Panc1 (cell line): ENCODE measurements around the gene GAPVD1. TPM values are rescaled to one million over a fixed set of nuclear protein-coding genes. Genes with fewer than 3 reads are reported as not detected.

ENCODE experiments used
- ATAC-seq: fragments of 200-7000 bp; cut with Tn5 transposase; 2 replicates; pipeline ENCODE4 v1.9.1; 2020; ENCODE audit warnings: mild to moderate bottlenecking, moderate library complexity
- BruUV-seq: library from RNA; stranded (reverse); fragments of 400-500 nt; replicated peaks from 2 replicates; lab custom pipeline; 2021; lab: Mats Ljungman, UMichigan
- CTCF ChIA-PET: fragments of 300-600 bp; sonication (Branson Sonifier 250); formaldehyde crosslinking; loops from one replicate; lab custom pipeline; 2022; ENCODE audit warnings: antibody characterized with exemption; lab: Charles Lee
- POLR2A ChIA-PET: fragments of 300-600 bp; sonication (Branson Sonifier 250); formaldehyde crosslinking; loops from one replicate; lab custom pipeline; 2022; ENCODE audit warnings: antibody characterized with exemption; lab: Charles Lee
- DNase-seq: peaks from one replicate; pipeline ENCODE4 v3.0.0-alpha.2; 2010; ENCODE audit warnings: low read depth, low spot score
- H3K27ac ChIP-seq: 2 replicates; pipeline ENCODE4 v1.5.1; 2011; ENCODE audit warnings: mild to moderate bottlenecking, low read length, inconsistent platforms
- H3K27me3 ChIP-seq: fragments of 200-500 bp; sonication (Bioruptor generic); 2 replicates; pipeline ENCODE4 v1.6.0; 2014; ENCODE audit warnings: low read length, inconsistent platforms; ENCODE audit not compliant: control insufficient read depth, insufficient read depth
- H3K36me3 ChIP-seq: fragments of 200-500 bp; sonication (Bioruptor generic); 2 replicates; pipeline ENCODE4 v1.5.1; 2014; ENCODE audit warnings: inconsistent platforms, mild to moderate bottlenecking, low read length, moderate library complexity; ENCODE audit not compliant: control insufficient read depth, insufficient read depth
- H3K4me1 ChIP-seq: 2 replicates; pipeline ENCODE4 v1.5.1; 2011; ENCODE audit warnings: inconsistent platforms, mild to moderate bottlenecking, low read length, moderate library complexity; ENCODE audit not compliant: control insufficient read depth, insufficient read depth
- H3K4me3 ChIP-seq, 2 experiments: 2 replicates each; pipeline ENCODE4 v1.5.1; 2011 to 2012; ENCODE audit warnings: low read depth in 2 of 2, low read length in 2 of 2, mild to moderate bottlenecking in 2 of 2, inconsistent platforms in 1 of 2, moderate library complexity in 1 of 2
- H3K9me3 ChIP-seq: fragments of 200-500 bp; sonication (Bioruptor generic); 2 replicates; pipeline ENCODE4 v1.5.1; 2014; ENCODE audit warnings: low read depth, mild to moderate bottlenecking, inconsistent platforms, low read length, moderate library complexity; ENCODE audit not compliant: control insufficient read depth, insufficient read depth
- CTCF ChIP-seq: fragments of 450-650 bp; IDR thresholded peaks from 2 replicates; pipeline ENCODE4 v1.5.1; 2017; ENCODE audit warnings: mild to moderate bottlenecking
- POLR2AphosphoS5 ChIP-seq: IDR thresholded peaks from 2 replicates; pipeline ENCODE4 v1.6.1; 2012; ENCODE audit warnings: mild to moderate bottlenecking, low read depth, low read length, moderate library complexity
- SIN3A ChIP-seq: IDR thresholded peaks from 2 replicates; pipeline ENCODE4 v1.6.1; 2012; ENCODE audit warnings: low read depth, mild to moderate bottlenecking, low read length, moderate library complexity, borderline replicate concordance; ENCODE audit not compliant: insufficient read depth
- TCF7L2 ChIP-seq: IDR thresholded peaks from 2 replicates; pipeline ENCODE4 v1.6.1; 2011; ENCODE audit warnings: mild to moderate bottlenecking, low read depth, low read length, inconsistent platforms
- in situ Hi-C: cut with HindIII; loops from 2 replicates; pipeline ENCODE4 v1.10.0; 2016; ENCODE audit warnings: low sequenced_read_pairs, low pct_unique_long_range_greater_than_20kb
- intact Hi-C: fragments of 100-400 bp; cut with micrococcal nuclease; formaldehyde crosslinking; loops from one replicate; pipeline ENCODE4 v1.10.0; 2022; ENCODE audit not compliant: unreplicated experiment
- total RNA-seq: library from RNA; stranded (reverse); gene quantifications from one replicate; pipeline ENCODE4 v1.2.1, GENCODE V29; 2021; ENCODE audit not compliant: unreplicated experiment
- TF ChIP-seq, protein P1 (sequence below), 2 experiments: IDR thresholded peaks; 2 replicates each; pipeline ENCODE4 v1.6.1; 2011 to 2012; ENCODE audit warnings: low read depth in 2 of 2, control low read depth in 1 of 2, low read length in 1 of 2, mild to moderate bottlenecking in 1 of 2, moderate library complexity in 1 of 2; ENCODE audit not compliant: insufficient read depth in 1 of 2

Gene GAPVD1
- total RNA-seq, 1 experiment from 2014 or later: 48.6 TPM

DNA sequence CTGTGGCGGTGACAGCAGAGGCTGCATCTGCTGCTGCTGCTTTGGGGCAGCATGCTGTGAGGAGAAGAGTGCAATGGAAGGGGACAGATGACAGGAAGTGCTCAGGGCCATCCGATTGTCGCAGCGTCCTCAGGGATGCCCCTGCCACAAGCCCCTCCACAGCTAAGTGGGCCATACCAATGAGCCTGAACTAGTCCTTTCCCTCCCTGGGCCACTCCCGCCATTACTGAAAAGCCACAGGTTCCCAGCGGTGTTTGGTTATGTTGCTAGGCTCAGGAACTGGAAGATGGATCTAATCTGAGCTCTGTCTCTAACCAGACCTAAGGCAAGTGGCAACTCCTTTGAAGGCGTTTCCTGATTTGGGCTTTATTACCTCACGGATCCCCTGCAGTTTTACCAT, 109.2 kb downstream of the GAPVD1 start:
- no TSS peak for BruUV-seq
- in situ Hi-C loops: no loop called here
- POLR2A ChIA-PET: no interaction called here

GRCh38 chr9:125372441-125373226, 111.0 kb downstream of the GAPVD1 start:
- ChIA-PET POLR2A (no interaction called here), CTCF (interaction anchor here (1.0 kb wide), 1 partner anchor 16 kb away, joined by 3 read pairs; no protein-coding TSS in a partner anchor)
- DNase-seq (no peak), ATAC-seq (no peak)
- Histone ChIP-seq H3K36me3 (no peaks in the 10 kb centered on the region), H3K27ac (no peak overlapping the region), H3K4me3 (no peak overlapping the region), H3K27me3 (no peaks in the 10 kb centered on the region), H3K9me3 (no peaks in the 10 kb centered on the region), H3K4me1 (peaks cover 5% of the 10 kb centered on the region)
- BruUV-seq: no TSS peak
- intact Hi-C loops (loop anchor here (5.0 kb wide), 1 partner anchor 115 kb away; no protein-coding TSS in a partner anchor), in situ Hi-C loops (no loop called here)
- TF ChIP-seq, protein P1, sequence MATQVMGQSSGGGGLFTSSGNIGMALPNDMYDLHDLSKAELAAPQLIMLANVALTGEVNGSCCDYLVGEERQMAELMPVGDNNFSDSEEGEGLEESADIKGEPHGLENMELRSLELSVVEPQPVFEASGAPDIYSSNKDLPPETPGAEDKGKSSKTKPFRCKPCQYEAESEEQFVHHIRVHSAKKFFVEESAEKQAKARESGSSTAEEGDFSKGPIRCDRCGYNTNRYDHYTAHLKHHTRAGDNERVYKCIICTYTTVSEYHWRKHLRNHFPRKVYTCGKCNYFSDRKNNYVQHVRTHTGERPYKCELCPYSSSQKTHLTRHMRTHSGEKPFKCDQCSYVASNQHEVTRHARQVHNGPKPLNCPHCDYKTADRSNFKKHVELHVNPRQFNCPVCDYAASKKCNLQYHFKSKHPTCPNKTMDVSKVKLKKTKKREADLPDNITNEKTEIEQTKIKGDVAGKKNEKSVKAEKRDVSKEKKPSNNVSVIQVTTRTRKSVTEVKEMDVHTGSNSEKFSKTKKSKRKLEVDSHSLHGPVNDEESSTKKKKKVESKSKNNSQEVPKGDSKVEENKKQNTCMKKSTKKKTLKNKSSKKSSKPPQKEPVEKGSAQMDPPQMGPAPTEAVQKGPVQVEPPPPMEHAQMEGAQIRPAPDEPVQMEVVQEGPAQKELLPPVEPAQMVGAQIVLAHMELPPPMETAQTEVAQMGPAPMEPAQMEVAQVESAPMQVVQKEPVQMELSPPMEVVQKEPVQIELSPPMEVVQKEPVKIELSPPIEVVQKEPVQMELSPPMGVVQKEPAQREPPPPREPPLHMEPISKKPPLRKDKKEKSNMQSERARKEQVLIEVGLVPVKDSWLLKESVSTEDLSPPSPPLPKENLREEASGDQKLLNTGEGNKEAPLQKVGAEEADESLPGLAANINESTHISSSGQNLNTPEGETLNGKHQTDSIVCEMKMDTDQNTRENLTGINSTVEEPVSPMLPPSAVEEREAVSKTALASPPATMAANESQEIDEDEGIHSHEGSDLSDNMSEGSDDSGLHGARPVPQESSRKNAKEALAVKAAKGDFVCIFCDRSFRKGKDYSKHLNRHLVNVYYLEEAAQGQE (IDR thresholded peaks at IDR 0.05; ENCODE audit: insufficient read depth in 1 of 2, low read depth in 2 of 2, low read length in 1 of 2): no peak
- TF ChIP-seq CTCF: no peak
- no peak for TF ChIP-seq SIN3A
- TF ChIP-seq POLR2AphosphoS5: no peak
- no peak for TF ChIP-seq TCF7L2

More for the DNA sequence above, 109.2 kb downstream of the GAPVD1 start:
- H3K9me3 ChIP-seq: no peaks in the 10 kb centered on the region
- no peaks in the 10 kb centered on the region for H3K27me3 ChIP-seq
- peaks cover 5% of the 10 kb centered on the region for H3K4me1 ChIP-seq
- TF ChIP-seq TCF7L2: no peak
- TF ChIP-seq CTCF: no peak
- no peak for TF ChIP-seq POLR2AphosphoS5
- TF ChIP-seq SIN3A: no peak
- TF ChIP-seq, protein P1 (IDR thresholded peaks at IDR 0.05; ENCODE audit: insufficient read depth in 1 of 2, low read depth in 2 of 2, low read length in 1 of 2): no peak
- DNase-seq (no peak), ATAC-seq (no peak)
- CTCF ChIA-PET: no interaction called here
- intact Hi-C loops: loop anchor here (5.0 kb wide), 1 partner anchor 113 kb away; no protein-coding TSS in a partner anchor
- H3K4me3 ChIP-seq: no peak overlapping the region
- no peak overlapping the region for H3K27ac ChIP-seq
- no peaks in the 10 kb centered on the region for H3K36me3 ChIP-seq
